ENCODE data around the gene MYLK2. TPM values are rescaled to one million over a fixed set of nuclear protein-coding genes. Genes with fewer than 3 reads are reported as not detected.

The MYLK2 gene
- polyA plus RNA-seq, 4 donors: 0.56 to 0.96 (median 0.82) TPM

GRCh38 chr20:31849306-31849930, 30.3 kb downstream of the MYLK2 start:
- no peak for DNase-seq (ENCODE audit: low read depth in 4 of 4, low spot score in 3 of 4)

GRCh38 chr20:31851240-31851955, 32.2 kb downstream of the MYLK2 start:
- no peak for DNase-seq (ENCODE audit: low read depth in 4 of 4, low spot score in 3 of 4)

DNA sequence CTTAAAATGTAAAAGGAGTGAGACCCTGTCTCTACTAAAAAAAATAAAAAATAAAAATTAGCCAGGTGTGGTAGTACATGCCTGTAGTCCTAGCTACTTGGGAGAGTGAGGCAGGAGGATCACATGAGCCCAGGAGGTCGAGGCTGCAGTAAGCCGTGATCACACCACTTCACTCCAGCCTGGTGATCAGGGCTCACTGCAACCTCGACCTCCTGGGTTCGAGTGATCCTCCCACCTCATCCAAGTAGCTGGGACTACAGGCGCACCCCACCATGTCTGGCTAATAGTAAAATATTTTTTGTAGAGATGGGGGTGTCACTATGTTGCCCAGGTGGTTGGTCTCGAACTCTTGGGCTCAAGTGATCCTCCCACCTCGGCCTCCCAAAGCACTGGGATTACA, 34.3 kb downstream of the MYLK2 start:
- no peak for DNase-seq (ENCODE audit: low read depth in 4 of 4, low spot score in 3 of 4)

GRCh38 chr20:31856516-31856915, 37.4 kb downstream of the MYLK2 start:
- no peak for DNase-seq (ENCODE audit: low read depth in 4 of 4, low spot score in 3 of 4)

DNA sequence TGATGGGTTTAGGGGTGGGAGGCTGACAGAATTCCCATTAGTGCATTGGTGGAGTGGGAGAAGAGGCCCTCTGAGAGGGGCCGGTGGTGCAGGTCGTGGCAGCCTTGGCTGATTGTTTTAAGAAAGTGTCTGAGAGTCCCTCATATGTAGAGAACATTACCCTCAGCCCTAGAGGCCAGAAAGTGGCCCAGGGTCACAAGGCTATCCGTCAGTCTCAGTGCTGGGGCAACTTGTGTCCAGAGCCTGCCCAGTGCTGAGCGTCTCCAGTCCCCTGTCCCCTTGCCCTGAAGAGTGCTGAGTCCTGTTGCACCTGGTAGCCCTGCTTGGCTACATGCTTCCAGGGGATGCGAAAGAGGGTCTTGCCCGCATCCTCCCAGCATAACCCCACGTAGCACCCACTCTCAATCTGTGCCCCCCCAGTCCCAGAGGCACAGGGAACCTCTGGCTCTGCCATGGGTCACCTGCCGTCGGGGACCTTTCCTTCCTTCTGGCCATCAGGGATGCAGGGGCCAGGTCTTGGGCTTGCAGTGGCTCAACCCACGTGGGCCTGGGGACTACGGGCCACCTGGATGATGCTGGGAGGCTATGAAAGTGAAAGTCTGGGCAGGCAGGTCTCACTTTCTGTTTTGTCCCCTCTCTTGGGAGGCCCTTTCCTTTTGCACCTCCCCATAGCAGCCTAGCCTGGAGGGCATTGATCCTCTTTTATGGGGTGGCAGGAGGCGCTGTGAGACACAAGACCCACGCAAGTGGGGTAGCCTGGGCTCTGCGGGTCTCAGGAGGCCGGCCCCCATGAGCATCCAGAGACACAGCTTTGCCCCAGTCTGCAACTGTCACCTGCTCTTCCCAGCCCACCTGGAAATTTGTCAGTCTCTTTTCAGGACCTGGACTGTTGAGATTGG, 39.0 kb downstream of the MYLK2 start:
- no peak for DNase-seq (ENCODE audit: low read depth in 4 of 4, low spot score in 3 of 4)

DNA sequence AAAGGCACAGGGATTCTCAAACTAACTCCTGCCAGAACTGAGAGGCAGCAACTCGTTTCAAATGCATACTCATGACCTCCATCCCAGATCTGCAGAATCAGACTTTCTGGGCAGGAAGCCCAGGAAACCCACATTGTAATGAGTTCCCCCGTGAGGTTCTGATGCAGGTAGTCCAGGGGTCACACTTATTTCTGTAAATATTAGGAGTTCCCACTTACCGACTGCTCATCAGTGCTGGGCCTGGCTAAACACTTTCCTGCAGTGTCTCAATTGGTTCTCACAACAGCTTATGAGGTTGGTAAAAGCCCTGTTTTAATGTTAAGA, 39.6 kb downstream of the MYLK2 start:
- no peak for DNase-seq (ENCODE audit: low read depth in 4 of 4, low spot score in 3 of 4)

GRCh38 chr20:31859266-31859997, 40.3 kb downstream of the MYLK2 start:
- DNase-seq (ENCODE audit: low read depth in 4 of 4, low spot score in 3 of 4): no peak

DNA sequence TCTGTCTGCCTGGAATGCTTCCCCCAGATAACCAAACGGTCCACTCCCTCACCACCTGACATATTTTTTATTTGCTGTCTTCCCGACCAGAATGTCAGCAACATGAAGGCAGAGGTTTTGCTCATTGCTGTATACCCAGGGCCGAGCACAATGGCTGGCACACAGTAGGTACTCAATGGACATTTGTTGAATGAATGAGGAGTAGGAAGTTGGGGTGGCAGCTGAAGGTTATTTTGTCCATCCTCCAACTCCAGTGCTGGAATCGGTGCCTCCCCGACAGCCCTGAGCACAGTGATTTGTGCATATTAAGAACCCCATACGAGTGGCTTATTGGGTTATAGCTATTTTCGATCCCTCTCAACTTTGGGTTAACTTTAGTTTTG, 40.8 kb downstream of the MYLK2 start:
- DNase-seq (ENCODE audit: low read depth in 4 of 4, low spot score in 3 of 4): no peak

DNA sequence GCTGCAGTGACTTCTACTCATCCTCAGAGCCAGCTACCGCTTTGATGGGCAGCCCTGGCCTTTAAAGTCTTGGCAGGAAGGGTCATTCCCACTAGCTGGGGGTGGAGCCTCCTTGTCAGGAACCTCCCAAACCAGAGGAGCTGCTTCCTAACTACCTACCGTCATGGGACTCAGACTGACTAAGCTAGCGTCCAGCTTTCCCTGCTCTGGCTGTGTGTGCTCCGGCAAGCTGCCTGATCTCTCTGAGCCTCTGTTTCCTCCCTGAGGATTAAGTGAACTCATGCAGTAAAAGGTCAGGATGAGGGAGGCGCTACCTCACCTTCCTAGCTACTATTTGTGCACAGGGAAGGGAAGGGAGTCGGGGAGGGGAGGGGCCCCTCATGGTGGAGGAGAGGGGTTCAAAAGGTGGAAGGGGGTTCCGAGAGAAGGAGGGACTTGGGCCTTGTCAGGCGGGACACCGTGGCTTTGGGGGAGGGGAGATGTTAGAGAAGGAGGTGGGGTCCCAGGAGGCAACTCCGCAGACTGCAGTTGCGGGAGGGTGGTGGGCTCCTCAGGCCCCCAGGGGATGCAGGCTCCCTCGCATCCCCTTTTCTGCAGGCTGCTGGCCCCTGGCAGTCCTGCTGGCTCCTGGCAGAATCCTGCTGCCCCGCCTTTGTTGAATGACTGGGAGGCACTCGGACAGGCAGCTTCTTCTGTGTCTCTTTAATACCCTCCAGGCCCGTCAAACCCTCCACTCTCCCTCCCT, 41.4 kb downstream of the MYLK2 start:
- no peak for DNase-seq (ENCODE audit: low read depth in 4 of 4, low spot score in 3 of 4)

DNA sequence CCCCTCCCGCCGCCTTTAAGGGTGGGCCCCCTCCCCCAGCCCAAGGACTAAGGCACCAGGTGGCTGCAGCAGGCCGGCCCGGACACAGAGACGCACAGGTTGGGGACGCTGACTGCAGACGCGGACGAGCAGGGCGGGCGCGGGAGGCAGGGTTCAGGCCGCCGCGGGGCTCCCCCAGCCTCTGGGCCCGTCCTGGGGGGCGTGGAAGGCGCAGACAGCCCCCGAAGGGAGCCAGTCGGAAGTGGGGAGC, 41.9 kb downstream of the MYLK2 start:
- DNase-seq (ENCODE audit: low read depth in 4 of 4, low spot score in 3 of 4): no peak

DNA sequence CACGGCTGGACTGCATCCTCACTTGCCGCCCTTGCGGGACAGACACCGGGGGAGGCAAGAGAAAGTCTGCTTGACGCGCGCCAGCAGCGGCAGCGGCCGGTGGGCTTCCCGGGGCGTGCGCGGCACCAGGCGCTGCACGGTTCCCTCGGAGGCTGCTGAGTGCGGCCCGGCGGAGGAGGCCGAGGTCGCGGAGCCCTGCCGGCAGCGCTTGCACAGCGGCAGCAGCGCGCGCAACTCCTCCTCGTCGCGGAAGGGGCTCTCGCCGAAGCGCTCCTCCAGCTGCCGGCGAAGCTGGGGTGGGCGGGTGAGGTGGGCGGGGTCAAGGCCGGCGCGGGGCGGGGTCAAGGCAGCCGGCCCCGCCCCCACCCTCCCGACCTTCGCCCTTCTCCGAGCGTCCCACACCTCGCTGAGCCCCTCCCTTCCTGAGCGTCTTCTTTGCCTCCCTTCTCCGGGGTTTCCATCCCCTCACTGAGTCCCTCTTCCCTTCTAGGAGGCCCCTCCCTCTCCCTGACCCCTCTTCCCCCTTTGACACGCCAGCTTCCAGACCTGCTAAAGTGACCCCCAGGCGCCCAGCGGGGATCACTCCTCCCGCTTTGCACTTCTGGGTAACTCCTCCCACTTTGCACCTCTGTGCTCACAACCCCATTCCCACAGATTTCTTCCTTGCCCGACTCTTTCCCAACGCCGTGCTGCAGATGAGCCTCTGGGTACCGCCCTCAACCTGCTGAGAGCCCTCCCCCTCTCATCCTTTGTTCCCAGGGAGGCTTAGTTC, 42.4 kb downstream of the MYLK2 start:
- DNase-seq (ENCODE audit: low read depth in 4 of 4, low spot score in 3 of 4): peak in 2 of 4 donors; percentile 51 to 54

DNA sequence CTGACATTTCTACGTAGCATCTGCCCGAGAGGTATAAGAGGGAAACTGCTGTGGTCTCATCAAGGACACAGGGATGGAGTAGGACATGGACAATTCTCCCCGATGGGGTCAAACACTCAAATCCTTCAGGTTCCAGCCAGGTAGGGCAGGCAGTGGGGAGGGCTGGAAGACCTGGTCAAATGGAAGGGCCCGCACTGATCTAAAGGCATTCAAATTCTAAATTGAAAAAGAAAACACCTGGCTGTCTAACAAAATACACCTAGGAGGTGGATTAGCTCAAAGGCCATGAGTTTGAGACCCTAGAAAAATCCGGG, 43.0 kb downstream of the MYLK2 start:
- no peak for DNase-seq (ENCODE audit: low read depth in 4 of 4, low spot score in 3 of 4)

- DNase-seq (ENCODE audit: low read depth in 4 of 4, low spot score in 3 of 4): no peak
Measured at GRCh38 chr20:31862506-31862905, 43.4 kb downstream of the MYLK2 start.

- no peak for DNase-seq (ENCODE audit: low read depth in 4 of 4, low spot score in 3 of 4)
Measured at GRCh38 chr20:31863296-31864085, 44.3 kb downstream of the MYLK2 start.

DNA sequence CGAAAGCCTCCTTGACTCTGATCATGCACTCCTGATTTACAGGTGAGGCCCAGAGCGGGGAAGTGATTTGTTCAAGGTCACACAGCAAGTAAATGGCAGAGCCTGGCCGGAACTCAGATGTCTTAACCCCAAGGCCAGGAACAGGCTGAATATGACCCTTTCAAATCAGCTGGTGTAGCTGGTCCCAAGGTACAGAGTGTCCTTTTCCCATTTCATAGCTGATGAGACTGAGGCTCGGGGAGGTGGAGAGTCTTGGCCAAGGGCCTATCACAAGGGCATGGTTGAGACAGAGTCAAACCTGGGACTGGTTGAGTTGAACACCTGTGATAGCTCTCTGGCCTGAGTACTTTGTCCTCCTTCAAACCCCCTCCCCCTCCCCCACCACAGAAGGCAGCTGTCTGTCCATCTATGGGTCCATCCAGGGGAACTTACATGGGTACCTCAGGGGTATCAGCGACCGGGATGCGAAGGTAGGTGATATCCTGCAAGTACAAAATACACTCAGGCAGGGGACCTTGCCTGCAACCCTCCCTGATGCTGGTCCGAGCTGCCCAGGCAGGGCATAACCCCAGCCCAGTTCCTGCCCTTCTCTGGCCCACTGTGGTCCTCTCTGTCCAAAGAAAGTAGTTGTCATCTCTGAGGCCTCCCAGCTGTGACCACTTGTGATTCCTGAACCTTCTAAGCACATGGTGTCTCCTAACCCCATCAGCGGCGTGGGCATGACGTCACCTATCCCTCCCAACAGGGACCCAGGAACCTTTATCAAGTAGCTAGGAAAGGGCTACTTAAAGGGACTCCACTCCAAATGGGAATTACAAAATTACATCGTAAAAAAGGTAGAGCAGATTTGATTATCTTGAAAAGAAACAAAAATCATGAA, 45.6 kb downstream of the MYLK2 start:
- DNase-seq (ENCODE audit: low read depth in 4 of 4, low spot score in 3 of 4): no peak

DNA sequence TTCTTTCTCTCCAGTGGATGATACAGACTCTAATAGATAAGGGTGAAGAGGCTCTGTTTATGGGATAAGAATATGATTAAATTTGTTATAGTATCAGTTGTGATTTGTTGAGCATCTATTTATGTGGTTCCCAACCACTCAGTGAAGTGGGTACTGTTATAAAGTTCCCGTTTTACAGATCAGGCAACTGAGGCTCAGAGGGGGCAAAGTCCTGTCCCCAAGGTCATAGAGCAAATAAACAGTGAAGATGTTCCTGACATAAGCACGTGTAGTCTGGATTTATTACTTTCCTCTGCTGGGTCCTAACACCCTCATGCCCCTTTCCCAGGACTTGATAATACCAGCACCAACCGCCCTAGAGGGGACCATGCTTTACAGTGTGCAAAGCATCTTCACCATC, 47.1 kb downstream of the MYLK2 start:
- DNase-seq (ENCODE audit: low read depth in 4 of 4, low spot score in 3 of 4): no peak

DNA sequence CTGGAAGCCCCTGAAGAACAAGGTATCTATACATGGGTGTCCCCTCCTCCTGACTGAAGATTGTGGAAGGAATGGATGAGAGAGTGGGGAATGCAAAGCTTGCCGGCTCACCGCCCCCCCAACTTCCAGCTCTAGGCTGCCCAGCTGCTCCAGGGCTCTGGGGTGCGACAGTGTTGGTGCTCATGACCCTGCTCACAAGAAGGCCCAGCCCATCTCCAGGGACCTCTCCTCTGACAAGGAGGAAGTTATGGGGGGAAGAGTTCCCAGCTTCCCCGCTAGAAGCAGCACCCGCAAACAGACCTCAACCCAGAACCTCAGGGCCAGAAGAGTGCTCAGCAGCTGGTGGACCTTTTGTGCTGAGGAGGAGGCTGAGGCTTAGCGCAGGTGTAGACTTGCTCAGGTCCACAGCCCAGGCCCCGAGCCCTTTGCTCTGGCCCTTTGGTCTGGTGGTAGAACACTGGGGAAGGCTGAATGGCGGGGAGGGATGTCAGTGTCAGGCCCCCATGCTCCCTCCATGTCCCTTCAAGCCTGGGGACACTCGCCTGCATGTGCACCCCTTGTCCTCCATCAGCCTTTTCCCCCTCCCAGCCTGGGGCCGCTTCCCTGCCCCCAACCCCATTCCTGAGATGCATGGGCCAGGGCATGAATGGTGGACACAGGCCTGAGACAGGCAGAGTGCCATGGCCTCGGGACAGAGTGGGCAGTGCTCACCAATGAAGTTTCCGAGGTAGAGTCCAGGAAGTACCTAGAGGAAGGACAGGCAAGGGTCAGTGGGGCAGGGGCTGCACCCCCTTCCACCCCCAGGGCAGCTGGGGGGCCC, 49.9 kb downstream of the MYLK2 start:
- no peak for DNase-seq (ENCODE audit: low read depth in 4 of 4, low spot score in 3 of 4)

- DNase-seq (ENCODE audit: low read depth in 4 of 4, low spot score in 3 of 4): no peak
Measured at GRCh38 chr20:31869673-31869941, 50.5 kb downstream of the MYLK2 start.

Data from left renal pelvis (tissue), 4 donors.